GM23338 (cell line): ENCODE measurements around the gene RTKN. TPM values are rescaled to one million over a fixed set of nuclear protein-coding genes. Genes with fewer than 3 reads are reported as not detected.

Experiments used
- ATAC-seq: fragments of 200-7000 bp; cut with Tn5 transposase; 3 replicates; pipeline ENCODE4 v1.9.1; 2020
- DNase-seq: peaks from one replicate; pipeline ENCODE4 v3.0.0-alpha.2; 2015; ENCODE audit warnings: low spot score
- H2AFZ ChIP-seq: fragments of 200-600 bp; sonication (generic); 2 replicates; pipeline ENCODE4 v1.8.0; 2016; ENCODE audit warnings: antibody characterized with exemption, mild to moderate bottlenecking, moderate library complexity
- H3F3A ChIP-seq: fragments of 200-600 bp; sonication (generic); replicated peaks from 2 replicates; pipeline ENCODE4 v1.8.0; 2017; ENCODE audit warnings: antibody characterized with exemption, mixed run types, low read depth
- H3K27ac ChIP-seq: fragments of 200-600 bp; sonication (generic); 2 replicates; pipeline ENCODE4 v1.6.1; 2016; ENCODE audit warnings: low read depth
- H3K27me3 ChIP-seq: fragments of 200-600 bp; sonication (generic); 2 replicates; pipeline ENCODE4 v1.8.0; 2016; ENCODE audit warnings: mild to moderate bottlenecking, mixed run types, moderate library complexity; ENCODE audit not compliant: insufficient read depth
- H3K36me3 ChIP-seq: fragments of 200-600 bp; sonication (generic); 2 replicates; pipeline ENCODE4 v1.8.0; 2016; ENCODE audit warnings: mild to moderate bottlenecking; ENCODE audit not compliant: insufficient read depth
- H3K4me1 ChIP-seq: fragments of 200-600 bp; sonication (generic); 2 replicates; pipeline ENCODE4 v1.8.0; 2016; ENCODE audit warnings: mild to moderate bottlenecking, moderate library complexity; ENCODE audit not compliant: insufficient read depth
- H3K4me2 ChIP-seq: fragments of 200-600 bp; sonication (generic); 2 replicates; pipeline ENCODE4 v1.7.1; 2017; ENCODE audit warnings: mixed run types
- H3K4me3 ChIP-seq: fragments of 200-600 bp; sonication (generic); 2 replicates; pipeline ENCODE4 v1.6.1; 2016; ENCODE audit warnings: mixed run types
- H3K79me2 ChIP-seq: fragments of 200-600 bp; sonication (generic); replicated peaks from 2 replicates; pipeline ENCODE4 v1.8.0; 2017; ENCODE audit warnings: mild to moderate bottlenecking; ENCODE audit not compliant: insufficient read depth
- H3K9me2 ChIP-seq: fragments of 200-600 bp; sonication (generic); 2 replicates; pipeline ENCODE4 v1.8.0; 2017; ENCODE audit not compliant: insufficient read depth
- H4K20me1 ChIP-seq: fragments of 200-600 bp; sonication (generic); replicated peaks from 2 replicates; pipeline ENCODE4 v1.8.0; 2017; ENCODE audit warnings: mild to moderate bottlenecking; ENCODE audit not compliant: insufficient read depth
- H3K27ac Mint-ChIP-seq: 2 replicates; pipeline ENCODE4 v1.8.0; 2020; ENCODE audit warnings: inconsistent platforms, mild to moderate bottlenecking, moderate library complexity, mixed read lengths
- H3K27me3 Mint-ChIP-seq: 3 replicates; pipeline ENCODE4 v1.8.0; 2022; ENCODE audit warnings: low read depth, mild to moderate bottlenecking, moderate library complexity, mixed read lengths, inconsistent platforms; ENCODE audit not compliant: insufficient read depth, poor library complexity
- H3K36me3 Mint-ChIP-seq: 3 replicates; pipeline ENCODE4 v1.8.0; 2021; ENCODE audit warnings: low read depth, mild to moderate bottlenecking, inconsistent platforms, moderate library complexity, mixed read lengths
- H3K4me1 Mint-ChIP-seq: 3 replicates; pipeline ENCODE4 v1.8.0; 2020; ENCODE audit warnings: mild to moderate bottlenecking, inconsistent platforms, mixed read lengths
- H3K4me3 Mint-ChIP-seq: 3 replicates; pipeline ENCODE4 v1.8.0; 2021; ENCODE audit warnings: moderate library complexity, mild to moderate bottlenecking, inconsistent platforms, mixed read lengths
- H3K9me3 Mint-ChIP-seq: 3 replicates; pipeline ENCODE4 v1.8.0; 2020; ENCODE audit warnings: moderate library complexity, mild to moderate bottlenecking, inconsistent platforms, mixed read lengths
- CREB1 ChIP-seq: fragments of 250-450 bp; sonication (Bioruptor Pico); IDR thresholded peaks from 2 replicates; pipeline ENCODE4 v1.5.0; 2020; ENCODE audit warnings: low read depth, mild to moderate bottlenecking, moderate library complexity
- CTCF ChIP-seq, 2 experiments: fragments of 200-600 bp in 1 of 2; sonication (generic) in 1 of 2; conservative IDR thresholded peaks; 2 replicates each; pipeline versions ENCODE4 v1.5.1 to v1.6.1; 2016 to 2017; ENCODE audit warnings: antibody characterized with exemption in 2 of 2, low read depth in 2 of 2, mild to moderate bottlenecking in 2 of 2, moderate library complexity in 1 of 2
- ETS1 ChIP-seq: IDR thresholded peaks from 2 replicates; pipeline ENCODE4 v1.6.1; 2016; ENCODE audit warnings: antibody characterized with exemption
- EZH2 ChIP-seq: fragments of 200-600 bp; sonication (generic); IDR thresholded peaks from one replicate; pipeline ENCODE4 v1.8.0; 2017; ENCODE audit warnings: antibody characterized with exemption, mild to moderate bottlenecking, low read depth; ENCODE audit not compliant: unreplicated experiment
- EZH2phosphoT487 ChIP-seq: fragments of 200-600 bp; sonication (generic); IDR thresholded peaks from one replicate; pipeline ENCODE4 v1.8.1; 2018; ENCODE audit warnings: antibody characterized with exemption; ENCODE audit not compliant: unreplicated experiment
- JUNB ChIP-seq: IDR thresholded peaks from one replicate; pipeline ENCODE4 v1.6.1; 2016; ENCODE audit warnings: antibody characterized with exemption; ENCODE audit not compliant: unreplicated experiment
- NANOG ChIP-seq: IDR thresholded peaks from 2 replicates; pipeline ENCODE4 v1.6.1; 2016; ENCODE audit warnings: antibody characterized with exemption, borderline replicate concordance
- POLR2AphosphoS5 ChIP-seq: IDR thresholded peaks from 2 replicates; pipeline ENCODE4 v1.6.1; 2016; ENCODE audit warnings: antibody characterized with exemption, low read depth
- REST ChIP-seq: IDR thresholded peaks from one replicate; pipeline ENCODE4 v1.6.1; 2018; ENCODE audit warnings: antibody characterized with exemption; ENCODE audit not compliant: unreplicated experiment
- STAT1 ChIP-seq: IDR thresholded peaks from one replicate; pipeline ENCODE4 v1.6.1; 2016; ENCODE audit warnings: antibody characterized with exemption; ENCODE audit not compliant: unreplicated experiment
- ZNF114 ChIP-seq: fragments of 250-450 bp; sonication (Bioruptor Pico); IDR thresholded peaks from 2 replicates; pipeline ENCODE4 v1.5.0; 2020; ENCODE audit warnings: mild to moderate bottlenecking, moderate library complexity
- ZNF331 ChIP-seq: fragments of 250-450 bp; sonication (Bioruptor Pico); IDR thresholded peaks from 2 replicates; pipeline ENCODE4 v1.5.0; 2020; ENCODE audit warnings: low read depth, mild to moderate bottlenecking, moderate library complexity
- ZNF462 ChIP-seq: fragments of 250-450 bp; sonication (Bioruptor Pico); IDR thresholded peaks from 2 replicates; pipeline ENCODE4 v1.5.0; 2020; ENCODE audit warnings: mild to moderate bottlenecking, moderate library complexity
- polyA plus RNA-seq: library from polyadenylated mRNA; unstranded; fragments of >200 nt; fragmentation: Nextera tagmentation; extraction: Ambion mirVana; gene quantifications from 2 replicates; pipeline ENCODE4 v1.2.1, GENCODE V29; 2016
- total RNA-seq: library from RNA; depleted of rRNA; stranded (reverse); fragments of >200 nt; shearing (Covaris generic); gene quantifications from 2 replicates; pipeline ENCODE4 v1.2.3, GENCODE V29; 2014

The RTKN gene
- total and polyA plus RNA-seq, 2 experiments from 2014 or later, result 24.5 to 50.0 TPM

GRCh38 chr2:74447230-74447999, 5.7 kb upstream of the RTKN start:
- H3K27ac Mint-ChIP-seq, result no peak overlapping the region
- TF ChIP-seq EZH2 (no peak), POLR2AphosphoS5 (no peak), ZNF462 (CRISPR knock-in tag) (no peak), ZNF114 (CRISPR knock-in tag) (no peak), STAT1 (no peak), REST (no peak), ETS1 (no peak), EZH2phosphoT487 (no peak), ZNF331 (CRISPR knock-in tag) (no peak), CTCF (conservative IDR thresholded peaks at IDR 0.05; ENCODE audit: low read depth in 2 of 2) (no peak), JUNB (no peak), NANOG (no peak), CREB1 (no peak)
- no peak for ATAC-seq

More at GRCh38 chr2:74447230-74447999, 5.7 kb upstream of the RTKN start:
- H3K79me2 ChIP-seq, result no peaks in the 10 kb centered on the region
- no peak overlapping the region for H3K27ac ChIP-seq
- H3K9me2 ChIP-seq, result no peaks in the 10 kb centered on the region
- H3K36me3 ChIP-seq, result no peaks in the 10 kb centered on the region
- H3K4me1 ChIP-seq, result no peaks in the 10 kb centered on the region; the same call in 1 of the 2 replicates
- H2AFZ ChIP-seq, result no peak overlapping the region
- H4K20me1 ChIP-seq, result no peaks in the 10 kb centered on the region
- H3K4me2 ChIP-seq, result no peak overlapping the region
- H3K4me3 ChIP-seq, result no peak overlapping the region
- H3K4me3 Mint-ChIP-seq, result no peak overlapping the region
- no peaks in the 10 kb centered on the region; the same call in 2 of the 3 replicates for H3K9me3 Mint-ChIP-seq
- H3K27me3 Mint-ChIP-seq, result peaks cover 2% of the 10 kb centered on the region
- H3F3A ChIP-seq, result peaks cover 6% of the 10 kb centered on the region
- no peaks in the 10 kb centered on the region; the same call in 2 of the 3 replicates for H3K4me1 Mint-ChIP-seq
- H3K36me3 Mint-ChIP-seq, result no peaks in the 10 kb centered on the region
- no peaks in the 10 kb centered on the region for H3K27me3 ChIP-seq
- no peak for DNase-seq
